CD4-positive, alpha-beta memory T cell (primary cell): ENCODE measurements around the gene GNB1L. TPM values are rescaled to one million over a fixed set of nuclear protein-coding genes. Genes with fewer than 3 reads are reported as not detected.
"Not testable (repeated sequence)": the region's sequence is repeated elsewhere in the genome, so short reads cannot be mapped to it uniquely, and the experiment has no call there.

Experiments
- CTCF ChIA-PET: fragments of 350-600 bp; sonication (Branson Sonifier 250); formaldehyde crosslinking; loops from one replicate; lab custom pipeline; 2021; ENCODE audit warnings: inconsistent platforms; ENCODE audit not compliant: partially characterized antibody; lab: Charles Lee
- POLR2A ChIA-PET: fragments of 350-600 bp; sonication (Branson Sonifier 250); formaldehyde crosslinking; loops from one replicate; lab custom pipeline; 2021; ENCODE audit not compliant: partially characterized antibody; lab: Charles Lee
- DNase-seq, 5 donors: peaks; one replicate each; pipeline versions ENCODE4 v3.0.0 to v3.0.0-alpha.2; 2020 to 2022; ENCODE audit warnings: mixed read lengths in 1 of 5
- H3K27ac ChIP-seq: one replicate; pipeline ENCODE4 v1.7.0; 2013; ENCODE audit warnings: low read depth, low read length
- H3K27me3 ChIP-seq: 2 replicates; pipeline ENCODE4 v1.7.0; 2013; ENCODE audit warnings: mild to moderate bottlenecking, low read length, moderate library complexity; ENCODE audit not compliant: insufficient read depth
- H3K36me3 ChIP-seq: 2 replicates; pipeline ENCODE4 v1.7.0; 2013; ENCODE audit warnings: mild to moderate bottlenecking, low read length, moderate library complexity; ENCODE audit not compliant: insufficient read depth
- H3K4me1 ChIP-seq: 2 replicates; pipeline ENCODE4 v1.7.0; 2013; ENCODE audit warnings: mild to moderate bottlenecking, low read length, moderate library complexity; ENCODE audit not compliant: insufficient read depth
- H3K4me3 ChIP-seq, 2 donors: one replicate each; pipeline ENCODE4 v1.7.0; 2013; ENCODE audit warnings: low read length in 2 of 2, mild to moderate bottlenecking in 1 of 2
- H3K9me3 ChIP-seq, 2 donors: one replicate each; pipeline ENCODE4 v1.7.0; 2013; ENCODE audit warnings: low read length in 2 of 2, control low read depth in 1 of 2; ENCODE audit not compliant: control insufficient read depth in 1 of 2
- H3K27ac Mint-ChIP-seq, 7 donors: one replicate each; pipeline ENCODE4 v1.8.0; 2020 to 2021; ENCODE audit warnings: mixed read lengths in 7 of 7, mild to moderate bottlenecking in 6 of 7, inconsistent platforms in 3 of 7, moderate library complexity in 3 of 7
- H3K27me3 Mint-ChIP-seq, 2 donors: one replicate each; pipeline ENCODE4 v1.8.0; 2020 to 2021; ENCODE audit warnings: mixed read lengths in 2 of 2
- H3K36me3 Mint-ChIP-seq, 2 donors: one replicate each; pipeline ENCODE4 v1.8.0; 2020 to 2021; ENCODE audit warnings: mixed read lengths in 2 of 2, inconsistent platforms in 1 of 2, mild to moderate bottlenecking in 1 of 2
- H3K4me1 Mint-ChIP-seq, 4 donors: one replicate each; pipeline ENCODE4 v1.8.0; 2020 to 2021; ENCODE audit warnings: mixed read lengths in 4 of 4, mild to moderate bottlenecking in 1 of 4
- H3K4me3 Mint-ChIP-seq, 8 donors: one replicate each; pipeline ENCODE4 v1.8.0; 2020 to 2021; ENCODE audit warnings: mixed read lengths in 8 of 8, mild to moderate bottlenecking in 7 of 8, moderate library complexity in 6 of 8, inconsistent platforms in 3 of 8
- H3K9me3 Mint-ChIP-seq, 8 donors: one replicate each; pipeline ENCODE4 v1.8.0; 2020 to 2021; ENCODE audit warnings: mixed read lengths in 8 of 8, mild to moderate bottlenecking in 5 of 8, inconsistent platforms in 3 of 8, moderate library complexity in 1 of 8
- intact Hi-C: fragments of 100-400 bp; cut with micrococcal nuclease; formaldehyde crosslinking; loops from one replicate; pipeline ENCODE4 v1.15.1; 2023
- polyA plus RNA-seq, 2 donors: library from polyadenylated mRNA; unstranded; fragments of 300-500 nt; fragmentation: Illumina TruSeq; gene quantifications; one replicate each; pipeline ENCODE4 v1.2.3, GENCODE V29; 2021
- total RNA-seq, 2 experiments: library from RNA; stranded (reverse); gene quantifications; one replicate each; pipeline ENCODE4 v1.2.3, GENCODE V29; 2021

Gene GNB1L
- total and polyA plus RNA-seq, 4 experiments from 2014 or later = 7.9 to 14.6 (median 10.7) TPM

GRCh38 chr22:19783586-19784383, 70.9 kb downstream of the GNB1L start:
- no peaks in the 10 kb centered on the region for H3K27me3 ChIP-seq
- no peaks in the 10 kb centered on the region for H3K9me3 ChIP-seq
- H3K27me3 Mint-ChIP-seq = peaks cover 9 to 13% of the 10 kb centered on the region in 2 donors
- no peak overlapping the region for H3K4me3 ChIP-seq
- no peak overlapping the region for H3K27ac ChIP-seq
- H3K4me3 Mint-ChIP-seq = peak overlapping the region in 1 of 8 donors; percentile 26
- intact Hi-C loops = no loop called here
- H3K4me1 Mint-ChIP-seq = peaks cover 0 to 5% (median 3%) of the 10 kb centered on the region in 4 donors
- no peak overlapping the region for H3K27ac Mint-ChIP-seq
- ChIA-PET CTCF (no interaction called here), POLR2A (no interaction called here)
- peaks cover 0 to 2% (median 0%) of the 10 kb centered on the region in 8 donors for H3K9me3 Mint-ChIP-seq
- no peaks in the 10 kb centered on the region for H3K4me1 ChIP-seq
- DNase-seq = no peak
- peaks cover 7 to 11% of the 10 kb centered on the region in 2 donors for H3K36me3 Mint-ChIP-seq
- H3K36me3 ChIP-seq = no peaks in the 10 kb centered on the region

GRCh38 chr22:19782533-19782932, 72.1 kb downstream of the GNB1L start:
- Mint-ChIP-seq H3K9me3 (peaks cover 0 to 2% (median 0%) of the 10 kb centered on the region in 8 donors), H3K27me3 (peaks cover 13% of the 10 kb centered on the region in 2 donors), H3K4me1 (peaks cover 0 to 5% (median 3%) of the 10 kb centered on the region in 4 donors), H3K36me3 (peaks cover 3 to 7% of the 10 kb centered on the region in 2 donors), H3K27ac (no peak overlapping the region), H3K4me3 (no peak overlapping the region)
- H3K9me3 ChIP-seq = no peaks in the 10 kb centered on the region
- no peaks in the 10 kb centered on the region for H3K36me3 ChIP-seq
- H3K4me3 ChIP-seq = no peak overlapping the region
- no peak overlapping the region for H3K27ac ChIP-seq
- H3K27me3 ChIP-seq = no peaks in the 10 kb centered on the region
- no peak for DNase-seq
- H3K4me1 ChIP-seq = no peaks in the 10 kb centered on the region
- ChIA-PET POLR2A (no interaction called here), CTCF (interaction anchor here (1.0 kb wide), 1 partner anchor 49 kb away, joined by 3 read pairs; no protein-coding TSS in a partner anchor)
- intact Hi-C loops = no loop called here

- H3K27me3 ChIP-seq = no peaks in the 10 kb centered on the region
- no peak overlapping the region for H3K27ac Mint-ChIP-seq
- intact Hi-C loops = no loop called here
- ChIA-PET CTCF (interaction anchor here (1.6 kb wide), 1 partner anchor 49 kb away, joined by 5 read pairs; no protein-coding TSS in a partner anchor), POLR2A (interaction anchor here (1.6 kb wide), 1 partner anchor 162 kb away, joined by 4 read pairs; the partner anchor contains the start of genes COMT and TXNRD2)
- no peak overlapping the region for H3K4me3 Mint-ChIP-seq
- H3K4me1 Mint-ChIP-seq = peaks cover 2 to 13% (median 7%) of the 10 kb centered on the region in 4 donors
- H3K27me3 Mint-ChIP-seq = peaks cover 13 to 19% of the 10 kb centered on the region in 2 donors
- H3K36me3 ChIP-seq = no peaks in the 10 kb centered on the region
- peaks cover 0 to 2% (median 0%) of the 10 kb centered on the region in 8 donors for H3K9me3 Mint-ChIP-seq
- H3K36me3 Mint-ChIP-seq = no peaks in the 10 kb centered on the region
- H3K4me3 ChIP-seq = no peak overlapping the region
- DNase-seq = no peak
- peaks cover 6% of the 10 kb centered on the region for H3K4me1 ChIP-seq
- H3K9me3 ChIP-seq = no peaks in the 10 kb centered on the region
- no peak overlapping the region for H3K27ac ChIP-seq
These were observed 74.9 kb downstream of the GNB1L start for GRCh38 chr22:19779685-19780268.

- H3K27ac Mint-ChIP-seq = no peak overlapping the region
- H3K9me3 ChIP-seq = no peaks in the 10 kb centered on the region
- no peak for DNase-seq
- no peaks in the 10 kb centered on the region for H3K27me3 ChIP-seq
- ChIA-PET CTCF (interaction anchor here (1.6 kb wide), 1 partner anchor 49 kb away, joined by 5 read pairs; no protein-coding TSS in a partner anchor), POLR2A (interaction anchor here (1.6 kb wide), 1 partner anchor 162 kb away, joined by 4 read pairs; the partner anchor contains the start of genes COMT and TXNRD2)
- no peak overlapping the region for H3K4me3 Mint-ChIP-seq
- H3K27me3 Mint-ChIP-seq = peaks cover 16 to 26% of the 10 kb centered on the region in 2 donors
- no peak overlapping the region for H3K27ac ChIP-seq
- H3K4me1 ChIP-seq = peaks cover 6% of the 10 kb centered on the region
- peaks cover 0 to 2% (median 0%) of the 10 kb centered on the region in 8 donors for H3K9me3 Mint-ChIP-seq
- H3K36me3 Mint-ChIP-seq = no peaks in the 10 kb centered on the region
- intact Hi-C loops = no loop called here
- no peaks in the 10 kb centered on the region for H3K36me3 ChIP-seq
- H3K4me3 ChIP-seq = no peak overlapping the region
- H3K4me1 Mint-ChIP-seq = peaks cover 2 to 13% (median 7%) of the 10 kb centered on the region in 4 donors
These were observed 75.7 kb downstream of the GNB1L start for GRCh38 chr22:19779011-19779421.

- H3K9me3 Mint-ChIP-seq, H3K27me3 ChIP-seq, intact Hi-C loops, H3K36me3 ChIP-seq, H3K4me3 Mint-ChIP-seq, CTCF ChIA-PET, H3K27ac Mint-ChIP-seq, H3K9me3 ChIP-seq, H3K4me3 ChIP-seq, DNase-seq, H3K36me3 Mint-ChIP-seq, H3K27ac ChIP-seq, POLR2A ChIA-PET: not testable (repeated sequence)
- H3K4me1 Mint-ChIP-seq = peaks cover 2 to 13% (median 7%) of the 10 kb centered on the region in 4 donors
- H3K4me1 ChIP-seq = peaks cover 20% of the 10 kb centered on the region
- H3K27me3 Mint-ChIP-seq = peaks cover 25 to 38% of the 10 kb centered on the region in 2 donors
These were observed 77.5 kb downstream of the GNB1L start for GRCh38 chr22:19777192-19777591.

- ChIA-PET CTCF (no interaction called here), POLR2A (no interaction called here)
- DNase-seq = no peak
- Histone ChIP-seq H3K4me1 (peaks cover 20% of the 10 kb centered on the region), H3K9me3 (no peaks in the 10 kb centered on the region), H3K36me3 (no peaks in the 10 kb centered on the region), H3K27me3 (no peaks in the 10 kb centered on the region), H3K27ac (no peak overlapping the region), H3K4me3 (no peak overlapping the region)
- H3K36me3 Mint-ChIP-seq = no peaks in the 10 kb centered on the region
- H3K4me1 Mint-ChIP-seq = peaks cover 2 to 13% (median 7%) of the 10 kb centered on the region in 4 donors
- peaks cover 31 to 43% of the 10 kb centered on the region in 2 donors for H3K27me3 Mint-ChIP-seq
- H3K4me3 Mint-ChIP-seq = no peak overlapping the region
- intact Hi-C loops = no loop called here
- peaks cover 0 to 2% (median 0%) of the 10 kb centered on the region in 8 donors for H3K9me3 Mint-ChIP-seq
- no peak overlapping the region for H3K27ac Mint-ChIP-seq
These were observed 78.1 kb downstream of the GNB1L start for GRCh38 chr22:19776433-19777031.
